ENCODE measurements around the gene IRF2BPL.

IRF2BPL gene

DNA sequence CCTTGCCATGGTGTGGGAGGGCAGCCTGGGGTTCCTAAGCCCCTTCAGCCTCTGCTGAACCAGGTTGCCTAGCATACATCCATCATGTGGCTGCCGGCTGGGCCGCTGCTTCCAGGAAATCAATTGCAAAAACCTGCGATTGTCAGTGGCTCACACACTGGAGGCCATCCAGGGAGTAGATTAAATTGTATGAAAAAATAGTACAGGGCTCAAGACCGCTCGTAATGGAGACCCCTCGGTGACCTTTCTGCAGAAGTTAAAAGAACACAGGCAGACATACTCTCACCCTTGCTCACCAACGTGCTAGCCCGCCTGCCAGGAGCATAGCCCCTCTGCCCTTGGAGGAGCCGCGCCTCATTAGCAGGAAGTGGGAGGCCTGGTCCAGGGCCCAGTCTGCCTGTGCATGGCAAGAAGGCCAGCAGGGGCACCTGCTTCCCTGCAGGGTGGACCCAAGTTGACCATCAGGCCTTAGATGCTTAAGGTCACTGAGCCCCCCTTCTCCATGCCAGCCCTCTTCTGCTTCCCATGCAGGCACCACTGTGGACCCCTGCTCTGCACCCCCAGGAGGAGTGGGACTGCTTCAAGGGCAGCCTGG is 38.2 kb upstream of the IRF2BPL start:
- DNase-seq (ENCODE audit: insufficient read length, low spot score) (no peak), FAIRE-seq (no peak)
- TF ChIP-seq POLR2A (IDR thresholded peaks at IDR 0.05; ENCODE audit: low read depth, low read length), result no peak
- no peak for TF ChIP-seq SPI1 (IDR thresholded peaks at IDR 0.05; ENCODE audit: low read depth, low read length)
- no peak for TF ChIP-seq TAF1 (IDR thresholded peaks at IDR 0.05; ENCODE audit: low read depth, low read length)
- TF ChIP-seq POLR2AphosphoS5 (IDR thresholded peaks at IDR 0.05; ENCODE audit: low read depth, low read length), result no peak
- no peak for TF ChIP-seq PAX5 (IDR thresholded peaks at IDR 0.05; ENCODE audit: insufficient read depth, low read length, severe bottlenecking)
- no peak for TF ChIP-seq POU2F2 (IDR thresholded peaks at IDR 0.05; ENCODE audit: low read depth, low read length)

DNA sequence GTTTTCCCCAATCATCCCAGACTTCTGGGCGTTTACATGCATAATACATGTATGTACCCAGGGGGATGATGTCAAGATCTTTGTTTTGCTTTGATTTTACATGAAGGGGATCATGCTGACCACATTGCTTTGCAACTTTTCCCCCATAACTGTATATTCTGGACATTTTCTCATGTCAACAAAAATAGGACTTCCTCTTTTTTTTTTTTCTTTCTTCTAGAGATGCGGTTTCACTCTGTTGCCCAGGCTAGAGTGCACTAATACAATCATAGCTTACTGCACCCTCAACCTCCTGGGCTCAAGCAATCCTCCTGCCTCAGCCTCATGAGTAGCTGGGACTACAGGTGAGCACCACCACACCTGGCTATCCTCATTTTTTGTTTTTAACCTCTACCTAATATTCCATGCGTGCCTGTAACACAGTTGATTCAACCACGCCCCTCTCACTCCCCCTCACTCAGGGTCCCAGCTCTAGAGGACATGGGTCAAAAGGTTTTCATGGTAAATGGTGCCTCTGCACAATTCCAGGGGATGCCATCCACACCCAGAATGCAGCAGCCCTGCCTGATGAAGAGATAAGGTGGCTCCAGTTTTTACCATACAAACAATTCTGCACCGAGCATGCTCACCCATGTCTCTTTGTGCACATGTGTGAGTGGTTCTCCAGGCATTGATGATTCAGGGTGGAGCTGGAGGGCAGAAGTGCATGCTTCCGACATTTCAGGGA is 37.5 kb upstream of the IRF2BPL start:
- TF ChIP-seq PAX5 (IDR thresholded peaks at IDR 0.05; ENCODE audit: insufficient read depth, low read length, severe bottlenecking), result peak; percentile 17
- peak; percentile 93 for TF ChIP-seq SPI1 (IDR thresholded peaks at IDR 0.05; ENCODE audit: low read depth, low read length)
- no peak for TF ChIP-seq POLR2A (IDR thresholded peaks at IDR 0.05; ENCODE audit: low read depth, low read length)
- no peak for TF ChIP-seq TAF1 (IDR thresholded peaks at IDR 0.05; ENCODE audit: low read depth, low read length)
- TF ChIP-seq POLR2AphosphoS5 (IDR thresholded peaks at IDR 0.05; ENCODE audit: low read depth, low read length), result no peak
- no peak for TF ChIP-seq POU2F2 (IDR thresholded peaks at IDR 0.05; ENCODE audit: low read depth, low read length)
- DNase-seq (ENCODE audit: insufficient read length, low spot score) (no peak), FAIRE-seq (no peak)

DNA sequence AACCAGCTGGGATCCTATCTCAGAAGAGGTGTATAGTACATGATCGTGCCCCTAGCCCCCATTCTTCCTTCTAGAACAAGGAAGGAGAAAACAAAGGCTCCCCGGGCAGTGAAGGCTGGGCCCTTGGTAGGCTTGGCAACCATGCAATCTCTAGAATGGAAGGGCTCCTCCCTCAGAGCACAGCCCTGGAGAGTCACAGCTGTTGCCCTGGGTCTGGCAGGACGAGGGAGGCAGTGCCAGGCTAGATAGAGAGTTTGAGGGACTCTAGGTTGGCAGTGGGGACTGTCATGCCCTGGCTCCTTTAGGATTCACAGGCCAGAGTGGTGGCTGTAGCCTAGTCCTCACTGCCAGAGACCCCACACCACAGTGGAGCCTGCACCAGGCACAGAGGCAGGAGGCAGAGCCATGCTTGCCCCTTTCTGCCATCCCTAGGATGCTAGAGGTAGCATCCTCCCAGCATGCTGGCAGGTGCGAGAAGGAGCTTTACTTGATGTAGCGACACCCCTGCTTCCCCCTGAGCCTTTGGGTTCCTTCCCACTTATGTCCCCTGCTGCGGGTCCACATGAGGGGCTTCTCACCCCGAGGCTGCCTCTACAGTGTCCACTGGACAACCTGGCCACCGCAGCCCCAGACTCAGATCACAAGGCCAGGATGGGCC is 36.1 kb upstream of the IRF2BPL start:
- TF ChIP-seq POLR2A (IDR thresholded peaks at IDR 0.05; ENCODE audit: low read depth, low read length) (no peak), TAF1 (IDR thresholded peaks at IDR 0.05; ENCODE audit: low read depth, low read length) (no peak), POU2F2 (IDR thresholded peaks at IDR 0.05; ENCODE audit: low read depth, low read length) (no peak), PAX5 (IDR thresholded peaks at IDR 0.05; ENCODE audit: insufficient read depth, low read length, severe bottlenecking) (no peak), SPI1 (IDR thresholded peaks at IDR 0.05; ENCODE audit: low read depth, low read length) (no peak), POLR2AphosphoS5 (IDR thresholded peaks at IDR 0.05; ENCODE audit: low read depth, low read length) (no peak)
- DNase-seq (ENCODE audit: insufficient read length, low spot score) (no peak), FAIRE-seq (no peak)

- DNase-seq (ENCODE audit: insufficient read length, low spot score) (no peak), FAIRE-seq (no peak)
- TF ChIP-seq POU2F2 (IDR thresholded peaks at IDR 0.05; ENCODE audit: low read depth, low read length) (no peak), POLR2A (IDR thresholded peaks at IDR 0.05; ENCODE audit: low read depth, low read length) (no peak), TAF1 (IDR thresholded peaks at IDR 0.05; ENCODE audit: low read depth, low read length) (no peak), PAX5 (IDR thresholded peaks at IDR 0.05; ENCODE audit: insufficient read depth, low read length, severe bottlenecking) (no peak), SPI1 (IDR thresholded peaks at IDR 0.05; ENCODE audit: low read depth, low read length) (no peak), POLR2AphosphoS5 (IDR thresholded peaks at IDR 0.05; ENCODE audit: low read depth, low read length) (no peak)
Observed at GRCh38 chr14:77063571-77064171, 35.2 kb upstream of the IRF2BPL start.

- TF ChIP-seq SPI1 (IDR thresholded peaks at IDR 0.05; ENCODE audit: low read depth, low read length) (no peak), PAX5 (IDR thresholded peaks at IDR 0.05; ENCODE audit: insufficient read depth, low read length, severe bottlenecking) (no peak), POU2F2 (IDR thresholded peaks at IDR 0.05; ENCODE audit: low read depth, low read length) (no peak), POLR2A (IDR thresholded peaks at IDR 0.05; ENCODE audit: low read depth, low read length) (no peak), TAF1 (IDR thresholded peaks at IDR 0.05; ENCODE audit: low read depth, low read length) (no peak), POLR2AphosphoS5 (IDR thresholded peaks at IDR 0.05; ENCODE audit: low read depth, low read length) (no peak)
- DNase-seq (ENCODE audit: insufficient read length, low spot score) (no peak), FAIRE-seq (no peak)
Observed at GRCh38 chr14:77062261-77062660, 33.8 kb upstream of the IRF2BPL start.

GRCh38 chr14:77061630-77062257 is 33.2 kb upstream of the IRF2BPL start:
- DNase-seq (ENCODE audit: insufficient read length, low spot score) (no peak), FAIRE-seq (no peak)
- no peak for TF ChIP-seq SPI1 (IDR thresholded peaks at IDR 0.05; ENCODE audit: low read depth, low read length)
- TF ChIP-seq POLR2A (IDR thresholded peaks at IDR 0.05; ENCODE audit: low read depth, low read length), result no peak
- no peak for TF ChIP-seq POLR2AphosphoS5 (IDR thresholded peaks at IDR 0.05; ENCODE audit: low read depth, low read length)
- no peak for TF ChIP-seq POU2F2 (IDR thresholded peaks at IDR 0.05; ENCODE audit: low read depth, low read length)
- no peak for TF ChIP-seq TAF1 (IDR thresholded peaks at IDR 0.05; ENCODE audit: low read depth, low read length)
- no peak for TF ChIP-seq PAX5 (IDR thresholded peaks at IDR 0.05; ENCODE audit: insufficient read depth, low read length, severe bottlenecking)

GRCh38 chr14:77059276-77059915 is 30.9 kb upstream of the IRF2BPL start:
- FAIRE-seq, result peak; percentile 87
- no peak for TF ChIP-seq POLR2A (IDR thresholded peaks at IDR 0.05; ENCODE audit: low read depth, low read length)
- no peak for DNase-seq (ENCODE audit: insufficient read length, low spot score)

DNA sequence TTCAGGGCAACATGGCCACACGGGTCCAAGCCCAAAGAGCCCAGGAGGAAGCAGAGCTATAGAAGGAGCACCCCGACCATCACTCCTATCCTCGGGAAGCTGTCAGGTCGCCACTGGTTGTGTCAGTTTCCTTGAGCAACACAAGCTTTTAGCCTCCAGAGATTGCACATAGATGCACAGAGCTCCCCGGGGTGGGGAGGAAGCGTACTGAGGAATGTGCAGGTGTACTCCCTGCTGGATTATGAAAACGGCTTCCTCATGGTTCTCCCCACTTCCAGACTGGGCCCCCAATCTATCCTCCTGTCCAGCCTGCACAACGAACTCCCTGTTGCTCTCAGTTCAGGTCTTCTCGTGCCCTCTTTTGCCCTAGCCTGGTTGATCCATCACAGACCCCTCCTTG is 30.3 kb upstream of the IRF2BPL start:
- DNase-seq (ENCODE audit: insufficient read length, low spot score) (no peak), FAIRE-seq (no peak)
- no peak for TF ChIP-seq PAX5 (IDR thresholded peaks at IDR 0.05; ENCODE audit: insufficient read depth, low read length, severe bottlenecking)
- TF ChIP-seq POLR2AphosphoS5 (IDR thresholded peaks at IDR 0.05; ENCODE audit: low read depth, low read length), result no peak
- TF ChIP-seq POU2F2 (IDR thresholded peaks at IDR 0.05; ENCODE audit: low read depth, low read length), result no peak
- no peak for TF ChIP-seq TAF1 (IDR thresholded peaks at IDR 0.05; ENCODE audit: low read depth, low read length)
- TF ChIP-seq POLR2A (IDR thresholded peaks at IDR 0.05; ENCODE audit: low read depth, low read length), result no peak
- TF ChIP-seq SPI1 (IDR thresholded peaks at IDR 0.05; ENCODE audit: low read depth, low read length), result no peak
